GM18909 (cell line): ENCODE results near the gene ARMC2.
A peak's percentile ranks its signal among the peaks of the same experiment; 100 is the strongest.
"Not testable (repeated sequence)": the region's sequence is repeated elsewhere in the genome, so short reads cannot be mapped to it uniquely, and the experiment has no call there.

Experiments
- ATAC-seq: cut with Tn5 transposase; IDR thresholded peaks from one replicate; pipeline ENCODE4 v1.9.1; 2021; ENCODE audit warnings: mild to moderate bottlenecking; ENCODE audit not compliant: unreplicated experiment, poor library complexity

Gene ARMC2

DNA sequence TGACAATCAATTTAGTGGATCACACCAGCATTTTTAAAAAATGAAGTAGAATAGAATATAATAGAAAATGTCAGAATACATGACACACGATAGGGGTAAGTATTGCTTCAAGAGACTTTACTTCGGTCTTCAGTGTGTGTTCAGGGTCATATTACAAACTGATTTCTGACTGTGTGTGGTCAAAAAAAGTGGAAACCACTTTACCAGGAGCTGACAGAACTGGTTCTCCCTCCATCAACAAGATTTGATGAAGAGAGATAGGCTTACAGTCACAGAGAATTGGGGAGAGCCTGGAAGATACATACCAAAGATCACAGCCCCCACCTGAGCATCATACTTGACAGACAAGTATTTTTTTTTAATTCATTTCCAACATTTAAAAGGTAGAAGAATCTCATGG lies 21.7 kb downstream of the ARMC2 start:
- no peak for ATAC-seq

GRCh38 chr6:108870357-108870756 lies 22.1 kb downstream of the ARMC2 start:
- no peak for ATAC-seq

DNA sequence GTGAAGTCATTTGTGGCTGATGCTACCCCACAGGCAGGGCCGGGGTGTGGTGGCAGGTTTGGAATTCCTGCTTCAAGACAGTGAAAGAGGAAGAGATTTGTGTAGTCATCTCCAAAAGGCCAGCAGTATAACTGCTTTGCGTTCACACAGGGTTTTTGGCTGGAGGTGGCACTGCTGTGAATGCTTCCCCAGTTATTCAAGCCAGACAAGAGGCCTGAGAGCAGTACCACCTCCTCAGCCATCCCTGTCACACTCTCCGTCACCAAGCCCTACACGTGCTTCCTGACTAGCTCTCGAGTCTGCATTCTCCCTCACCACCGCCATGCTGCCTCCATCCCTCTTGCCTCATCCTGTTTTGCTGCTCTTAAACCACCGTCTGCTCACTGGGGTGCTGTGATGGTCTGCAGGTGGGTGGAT lies 23.9 kb downstream of the ARMC2 start:
- no peak for ATAC-seq

GRCh38 chr6:108872575-108872974 lies 24.4 kb downstream of the ARMC2 start:
- no peak for ATAC-seq

- ATAC-seq, result no peak
Observed at GRCh38 chr6:108873251-108873650, 25.0 kb downstream of the ARMC2 start.

- no peak for ATAC-seq
Observed at GRCh38 chr6:108873971-108874370, 25.7 kb downstream of the ARMC2 start.

- peak; percentile 93 for ATAC-seq
Observed at GRCh38 chr6:108874470-108875160, 26.4 kb downstream of the ARMC2 start.

DNA sequence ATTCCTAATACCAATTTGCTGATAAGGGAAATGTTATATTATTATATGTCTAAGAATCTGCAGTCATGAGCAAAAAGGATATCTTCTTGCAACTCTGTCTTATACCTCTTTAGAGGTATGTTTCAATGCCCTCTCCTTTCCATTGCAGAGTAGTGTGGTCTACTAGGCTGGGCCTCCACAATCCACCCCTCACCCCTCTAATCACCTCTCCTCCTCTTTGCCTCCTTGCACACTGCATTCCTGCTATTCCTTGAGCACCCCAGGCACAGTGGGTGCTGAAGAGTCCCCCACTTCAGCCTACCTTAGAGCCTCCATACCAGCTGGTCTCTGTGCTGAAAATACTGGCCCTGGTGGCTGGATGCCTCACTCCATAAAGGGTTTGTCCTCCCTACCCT lies 26.9 kb downstream of the ARMC2 start:
- ATAC-seq, result peak; percentile 38

DNA sequence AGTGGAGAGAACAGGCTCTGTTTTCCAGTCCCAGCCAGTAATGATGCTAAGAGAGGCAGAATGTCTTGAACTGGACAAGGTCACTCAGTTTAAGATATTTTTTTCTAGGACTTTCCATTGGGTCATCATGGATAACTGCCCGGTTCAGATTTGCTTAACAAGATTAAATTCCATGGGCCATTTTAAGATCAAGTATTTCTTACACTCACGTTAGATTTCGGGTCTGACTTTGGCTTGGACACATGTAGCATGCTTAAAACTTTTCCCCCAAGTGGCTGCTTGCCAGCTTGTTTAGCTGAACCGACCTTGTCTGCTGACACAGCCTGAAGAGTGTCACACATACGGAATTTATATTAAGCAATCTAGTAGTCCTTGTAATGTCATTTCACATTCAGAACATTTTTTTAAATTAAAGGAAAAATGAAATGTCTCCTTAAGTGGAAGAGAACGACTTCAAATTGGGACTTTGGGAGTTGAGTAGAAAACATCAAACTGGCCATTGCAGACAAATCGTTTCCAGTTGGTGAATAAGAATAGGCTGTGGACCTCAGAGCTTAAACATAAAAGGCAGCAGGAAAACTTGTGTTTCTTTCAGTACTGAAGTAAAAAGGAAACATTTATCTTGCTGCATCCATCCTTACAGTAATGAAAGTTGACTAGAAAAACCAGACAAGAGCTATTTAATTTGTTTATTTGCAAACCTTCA lies 29.0 kb downstream of the ARMC2 start:
- no peak for ATAC-seq

DNA sequence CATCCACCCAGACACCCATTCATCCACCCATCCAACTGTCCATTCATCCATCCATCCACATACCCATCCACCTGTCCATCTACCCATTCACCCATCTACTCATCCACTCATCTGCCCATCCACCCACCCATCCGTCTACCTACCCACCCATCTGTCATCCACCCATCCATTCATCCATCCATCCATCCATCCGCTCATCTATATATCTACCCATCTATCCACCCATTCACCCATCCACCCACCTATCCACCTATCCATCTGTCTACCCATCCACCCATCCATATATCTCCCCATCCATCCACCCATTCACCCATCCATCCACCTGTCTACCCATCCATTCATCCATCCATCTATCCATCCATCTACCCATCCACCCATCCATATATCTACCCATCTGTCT lies 30.7 kb downstream of the ARMC2 start:
- ATAC-seq, result no peak

DNA sequence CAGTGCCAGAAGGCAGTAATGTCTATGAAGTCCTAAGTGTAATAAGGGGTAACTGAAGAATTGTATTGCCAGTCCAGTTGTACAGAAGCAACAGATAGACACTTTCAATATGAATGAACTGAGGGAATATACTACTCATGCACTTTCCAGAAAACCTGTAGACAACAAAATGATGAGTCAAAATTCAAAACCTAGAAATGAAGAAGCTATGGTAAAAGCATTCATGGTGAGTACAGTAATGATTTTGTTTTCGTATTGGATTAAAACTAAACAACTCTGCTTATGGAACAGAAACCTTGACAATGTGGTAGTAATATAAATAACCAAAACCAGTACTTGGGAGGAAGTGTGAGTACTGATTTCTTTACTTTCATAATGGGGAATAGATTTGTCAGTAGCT lies 35.0 kb downstream of the ARMC2 start:
- peak; percentile 85 for ATAC-seq

GRCh38 chr6:108884211-108885059 lies 36.2 kb downstream of the ARMC2 start:
- no peak for ATAC-seq

- ATAC-seq, result no peak
Observed at GRCh38 chr6:108888052-108888451, 39.8 kb downstream of the ARMC2 start.

GRCh38 chr6:108888745-108889144 lies 40.5 kb downstream of the ARMC2 start:
- ATAC-seq, result no peak

GRCh38 chr6:108890898-108891297 lies 42.7 kb downstream of the ARMC2 start:
- not testable (repeated sequence) for ATAC-seq

DNA sequence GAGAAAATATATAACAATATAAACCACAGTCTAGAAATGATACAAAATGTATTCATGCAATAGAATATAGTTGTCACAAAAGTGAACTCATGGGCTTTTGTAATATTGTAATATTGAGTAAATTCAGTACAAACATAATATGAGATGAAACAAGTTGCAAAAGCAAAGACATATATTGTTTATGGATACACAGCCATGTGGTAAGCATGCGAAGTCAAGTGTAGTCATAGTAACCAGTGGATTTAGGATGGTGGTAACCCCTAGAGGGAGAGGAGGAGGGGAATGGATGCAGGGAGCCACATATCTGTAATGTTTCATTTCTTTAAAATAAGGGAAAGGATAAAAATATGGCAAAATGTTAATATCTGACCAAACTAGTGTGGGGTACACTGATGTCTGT lies 47.3 kb downstream of the ARMC2 start:
- no peak for ATAC-seq

DNA sequence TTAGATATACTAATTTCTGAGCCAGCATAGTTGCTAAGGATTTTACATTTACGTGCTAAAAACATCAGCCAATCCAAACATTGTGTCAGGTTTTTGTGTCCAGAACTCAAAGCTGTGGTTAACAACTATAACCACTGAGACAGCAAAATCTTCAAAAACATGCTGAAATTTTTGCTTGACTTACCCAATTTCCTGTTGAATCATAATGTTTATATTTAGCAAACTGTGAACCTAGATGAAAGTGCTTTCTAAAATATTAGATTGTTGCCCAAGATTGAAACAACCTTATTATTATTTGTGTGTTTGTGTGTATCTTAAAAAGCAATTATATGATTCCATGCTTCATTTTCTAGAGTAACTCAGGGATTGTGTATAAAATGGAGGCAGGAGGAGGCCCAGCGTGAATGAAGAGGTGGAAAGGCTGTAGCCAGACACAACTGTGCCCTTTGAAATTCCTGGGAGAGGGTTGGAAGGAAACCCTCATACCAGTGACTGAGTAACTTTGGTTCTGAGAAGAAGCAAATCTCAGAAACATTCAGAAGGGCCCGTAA lies 48.0 kb downstream of the ARMC2 start:
- ATAC-seq, result no peak

- ATAC-seq, result no peak
Observed at GRCh38 chr6:108897371-108897770, 49.1 kb downstream of the ARMC2 start.

- ATAC-seq, result no peak
Observed at GRCh38 chr6:108902382-108902792, 54.2 kb downstream of the ARMC2 start.

GRCh38 chr6:108903796-108904195 lies 55.6 kb downstream of the ARMC2 start:
- no peak for ATAC-seq

DNA sequence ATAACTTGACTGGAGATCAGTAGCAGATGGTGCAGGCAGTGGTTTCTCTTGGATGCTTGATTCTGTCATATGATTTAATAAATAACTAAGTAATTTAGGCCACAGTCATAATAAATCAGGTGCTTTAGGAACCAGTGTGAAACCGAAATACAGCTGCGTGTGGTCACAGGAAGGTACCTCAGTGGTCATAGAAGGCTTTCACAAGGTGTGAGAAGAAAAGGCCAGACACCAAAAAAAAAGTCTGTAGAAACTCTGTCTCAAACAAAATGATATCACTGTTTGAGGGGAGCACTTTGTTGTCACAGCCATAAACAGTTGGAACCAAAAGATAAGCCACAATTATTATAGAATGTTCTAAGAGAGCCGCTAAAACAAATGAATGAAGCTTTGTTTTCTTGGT lies 56.5 kb downstream of the ARMC2 start:
- peak; percentile 99 for ATAC-seq
